PC-3 (cell line): ENCODE results near the gene DALRD3.

Source experiments
- CTCF ChIP-seq: fragments of 300-600 bp; sonication (generic); conservative IDR thresholded peaks from 2 replicates; pipeline ENCODE4 v1.5.1; 2017; ENCODE audit warnings: antibody characterized with exemption, low read depth, mild to moderate bottlenecking, low read length
- EZH2phosphoT487 ChIP-seq: fragments of 300-600 bp; sonication (generic); IDR thresholded peaks from 2 replicates; pipeline ENCODE4 v1.6.1; 2018; ENCODE audit warnings: mild to moderate bottlenecking, antibody characterized with exemption, low read length, borderline replicate concordance

DNA sequence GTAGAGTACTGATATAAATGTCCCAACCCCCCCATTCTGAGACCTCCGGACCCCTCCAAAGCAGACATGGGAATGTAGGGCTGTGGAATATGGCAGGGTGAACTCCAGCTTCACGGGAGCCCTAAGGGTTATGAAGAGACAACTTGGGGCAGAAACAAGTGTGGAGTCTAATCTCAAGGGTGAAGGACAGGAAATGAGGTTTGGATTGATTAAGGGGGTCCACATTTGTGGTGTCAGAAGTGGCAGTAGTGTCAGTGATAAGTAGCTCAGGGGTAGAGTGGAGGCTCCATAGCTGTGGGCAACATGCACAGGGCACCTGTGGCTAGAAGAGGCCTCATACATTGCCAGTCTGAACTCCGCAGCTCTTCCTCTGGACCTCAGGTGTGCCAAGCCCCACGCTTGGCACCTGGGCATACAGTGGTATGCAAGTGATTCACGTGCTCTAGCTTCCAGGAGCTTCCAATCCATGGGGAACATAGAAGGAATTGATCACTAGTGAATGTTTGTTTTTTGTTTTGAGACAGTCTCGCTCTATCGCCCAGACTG lies 32.5 kb downstream of the DALRD3 start:
- no peak for TF ChIP-seq CTCF
- no peak for TF ChIP-seq EZH2phosphoT487
